Thyroid gland (tissue), 4 donors: ENCODE results near the gene CORT. TPM values are rescaled to one million over a fixed set of nuclear protein-coding genes. Genes with fewer than 3 reads are reported as not detected.

Source experiments
- DNase-seq, 2 donors: peaks; one replicate each; pipeline ENCODE4 v3.0.0-alpha.2; 2019
- H3K27ac ChIP-seq, 3 donors: fragments of 200-600 bp; sonication (generic); 1 replicate in 2 of 3; 2 replicates in 1 of 3; pipeline ENCODE4 v1.5.1; 2016 to 2019; ENCODE audit warnings: mild to moderate bottlenecking in 1 of 3, moderate library complexity in 1 of 3
- H3K27me3 ChIP-seq: fragments of 200-600 bp; sonication (generic); one replicate; pipeline ENCODE4 v1.5.1; 2019
- H3K36me3 ChIP-seq, 2 donors: fragments of 200-600 bp; sonication (generic); one replicate each; pipeline ENCODE4 v1.5.1; 2016 to 2019
- H3K4me1 ChIP-seq, 2 donors: fragments of 200-600 bp; sonication (generic); one replicate each; pipeline ENCODE4 v1.5.1; 2017 to 2019
- H3K4me3 ChIP-seq, 3 donors: fragments of 200-600 bp; sonication (generic); replicated peaks in 1 of 3; 1 replicate in 2 of 3; 2 replicates in 1 of 3; pipeline ENCODE4 v1.5.1; 2016; ENCODE audit warnings: mild to moderate bottlenecking in 1 of 3
- H3K9me3 ChIP-seq: fragments of 200-600 bp; sonication (generic); one replicate; pipeline ENCODE4 v1.5.1; 2017
- POLR2A ChIP-seq, 2 donors: fragments of 450-650 bp; IDR thresholded peaks; one replicate each; pipeline ENCODE4 v1.6.1; 2017; ENCODE audit warnings: antibody characterized with exemption in 2 of 2, mild to moderate bottlenecking in 2 of 2, moderate library complexity in 1 of 2
- WGBS, 2 donors: methylation state at CpG; one replicate each; pipeline ENCODE4 v1.1.5; 2017; 5-methylcytosine and 5-hydroxymethylcytosine counted together
- intact Hi-C: fragments of 100-400 bp; cut with DNase I; formaldehyde crosslinking; loops from one replicate; pipeline ENCODE4 v1.15.1; 2023
- total RNA-seq, 4 donors: library from RNA; depleted of rRNA; stranded (reverse); fragments of >200 nt; gene quantifications; one replicate each; pipeline ENCODE4 v1.2.3, GENCODE V29; 2016
- TF ChIP-seq, protein P1 (sequence below), 6 experiments: fragments of 200-600 bp in 3 of 6; fragments of 450-650 bp in 3 of 6; sonication (generic) in 3 of 6; IDR thresholded peaks; one replicate each; pipeline ENCODE4 v1.5.1; 2016 to 2019; ENCODE audit warnings: antibody characterized with exemption in 6 of 6, mild to moderate bottlenecking in 2 of 6, inconsistent platforms in 1 of 6, moderate library complexity in 1 of 6

CORT gene
- total RNA-seq, 4 donors from 2014 or later, result 0.54 to 0.89 TPM; not detected in 2

DNA sequence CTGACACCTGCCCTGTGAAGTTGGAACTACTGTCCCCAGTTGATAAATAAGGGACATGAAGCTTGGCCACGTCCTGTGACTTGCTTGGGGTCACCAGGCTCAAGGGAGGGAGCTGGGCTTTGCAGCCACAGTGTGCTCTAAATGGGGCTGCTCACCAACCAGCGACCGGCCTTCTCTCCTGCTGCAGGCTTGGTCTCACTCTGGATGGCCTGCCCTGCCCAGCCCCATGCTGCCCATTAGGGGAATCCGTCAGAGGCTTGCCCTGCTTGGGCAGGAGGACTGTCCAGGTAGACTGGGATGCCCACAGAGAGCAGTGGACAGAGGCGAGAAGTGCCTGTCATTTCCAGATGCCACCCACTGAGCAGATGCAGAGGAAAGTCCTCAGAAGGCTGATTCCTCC is 20.8 kb upstream of the CORT start:
- 63 to 95% methylated on average over 2 to 4 of the region's 5 CpGs for WGBS, 2 donors
- Histone ChIP-seq H3K36me3 (no peaks in the 10 kb centered on the region), H3K4me1 (peaks cover 8% of the 10 kb centered on the region in 2 donors), H3K27me3 (no peaks in the 10 kb centered on the region), H3K9me3 (no peaks in the 10 kb centered on the region), H3K4me3 (no peak overlapping the region), H3K27ac (no peak overlapping the region)
- no peak for TF ChIP-seq POLR2A (IDR thresholded peaks at IDR 0.05)
- TF ChIP-seq, protein P1, sequence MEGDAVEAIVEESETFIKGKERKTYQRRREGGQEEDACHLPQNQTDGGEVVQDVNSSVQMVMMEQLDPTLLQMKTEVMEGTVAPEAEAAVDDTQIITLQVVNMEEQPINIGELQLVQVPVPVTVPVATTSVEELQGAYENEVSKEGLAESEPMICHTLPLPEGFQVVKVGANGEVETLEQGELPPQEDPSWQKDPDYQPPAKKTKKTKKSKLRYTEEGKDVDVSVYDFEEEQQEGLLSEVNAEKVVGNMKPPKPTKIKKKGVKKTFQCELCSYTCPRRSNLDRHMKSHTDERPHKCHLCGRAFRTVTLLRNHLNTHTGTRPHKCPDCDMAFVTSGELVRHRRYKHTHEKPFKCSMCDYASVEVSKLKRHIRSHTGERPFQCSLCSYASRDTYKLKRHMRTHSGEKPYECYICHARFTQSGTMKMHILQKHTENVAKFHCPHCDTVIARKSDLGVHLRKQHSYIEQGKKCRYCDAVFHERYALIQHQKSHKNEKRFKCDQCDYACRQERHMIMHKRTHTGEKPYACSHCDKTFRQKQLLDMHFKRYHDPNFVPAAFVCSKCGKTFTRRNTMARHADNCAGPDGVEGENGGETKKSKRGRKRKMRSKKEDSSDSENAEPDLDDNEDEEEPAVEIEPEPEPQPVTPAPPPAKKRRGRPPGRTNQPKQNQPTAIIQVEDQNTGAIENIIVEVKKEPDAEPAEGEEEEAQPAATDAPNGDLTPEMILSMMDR (IDR thresholded peaks at IDR 0.05), result no peak
- intact Hi-C loops, result loop anchor here (5.0 kb wide), 1 partner anchor 52 kb away; no protein-coding TSS in a partner anchor
- DNase-seq, result no peak

DNA sequence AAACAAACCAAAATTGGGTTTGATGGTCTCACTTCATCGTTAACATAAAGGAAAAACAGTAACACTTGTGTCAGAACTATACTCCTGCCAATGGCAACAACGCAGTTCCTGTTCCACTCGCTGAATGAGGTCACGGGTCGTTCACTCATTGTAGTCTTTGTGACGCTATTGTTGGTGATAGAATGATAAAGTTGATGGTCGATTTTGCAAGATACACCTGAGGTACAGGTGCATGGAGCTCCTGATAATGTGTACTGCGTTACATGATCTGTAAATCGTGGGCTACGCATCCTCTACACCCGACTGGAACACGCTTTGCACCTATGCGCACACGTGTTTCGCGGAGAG is 20.0 kb upstream of the CORT start:
- H3K4me1 ChIP-seq, result peaks cover 8% of the 10 kb centered on the region in 2 donors
- H3K27me3 ChIP-seq, result no peaks in the 10 kb centered on the region
- intact Hi-C loops, result loop anchor here (5.0 kb wide), 2 partner anchors 53 to 62 kb away; no protein-coding TSS in a partner anchor
- H3K9me3 ChIP-seq, result no peaks in the 10 kb centered on the region
- no peaks in the 10 kb centered on the region for H3K36me3 ChIP-seq
- peak overlapping the region in 1 of 3 donors; percentile 45 for H3K4me3 ChIP-seq
- peak in 1 of 2 donors; percentile 13 for DNase-seq
- WGBS, 2 donors, result 29 to 32% methylated on average over 10 to 16 of the region's 16 CpGs
- peak overlapping the region in 1 of 3 donors; percentile 25 for H3K27ac ChIP-seq
- TF ChIP-seq, protein P1 (IDR thresholded peaks at IDR 0.05), result no peak
- no peak for TF ChIP-seq POLR2A (IDR thresholded peaks at IDR 0.05)

DNA sequence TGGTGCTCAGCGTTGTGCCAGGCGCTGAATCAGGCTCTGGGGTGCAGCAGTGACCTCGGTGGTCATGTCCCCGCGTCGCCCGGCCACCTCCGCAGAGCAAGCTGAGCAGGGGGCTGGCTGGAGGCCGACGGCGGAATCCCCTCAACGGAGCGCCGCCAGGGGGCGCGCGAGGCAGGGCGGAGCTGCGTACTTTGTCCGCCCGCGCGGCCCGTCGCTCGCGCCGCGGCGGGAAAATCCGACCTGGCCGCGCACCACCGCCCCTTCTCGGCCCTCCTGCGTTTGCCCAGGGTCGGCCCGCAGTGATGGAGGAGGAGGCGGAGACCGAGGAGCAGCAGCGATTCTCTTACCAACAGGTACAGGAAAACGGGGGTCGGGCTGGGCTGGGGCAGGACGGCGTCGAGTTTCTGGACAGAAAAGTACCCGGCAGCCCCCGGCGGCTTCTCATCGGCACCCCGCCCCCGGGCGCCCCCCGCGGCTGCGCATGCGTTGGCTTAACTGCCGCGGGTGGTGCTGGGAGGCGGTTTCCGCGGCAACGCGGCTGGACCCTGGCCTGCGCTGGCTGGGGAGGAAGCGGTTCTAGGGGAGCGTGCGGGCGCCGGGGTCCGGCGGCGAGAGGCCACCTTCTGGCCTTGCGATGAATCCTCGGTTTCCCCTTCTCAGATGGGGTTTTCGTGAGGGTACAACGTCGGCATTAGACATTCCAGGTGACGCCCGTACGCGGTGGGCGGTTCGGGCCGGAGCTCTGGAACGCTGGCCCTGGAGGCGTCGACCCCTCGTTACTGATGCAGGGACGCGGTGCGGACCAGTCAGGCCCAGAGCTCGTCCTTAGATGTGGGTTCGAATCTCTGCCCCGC is 19.4 kb upstream of the CORT start, which contains the start of gene CENPS:
Gene CENPS, plus strand, starts transcription at position 218 of the 854 bp plus-strand sequence. Its CDS starts 85 bp downstream, at position 303.
- DNase-seq, result peak; percentile 89 to 90
- Histone ChIP-seq H3K4me1 (peaks cover 8% of the 10 kb centered on the region in 2 donors), H3K27me3 (no peaks in the 10 kb centered on the region), H3K9me3 (no peaks in the 10 kb centered on the region), H3K36me3 (no peaks in the 10 kb centered on the region), H3K27ac (peak within 1 kb of the TSS in 1 of 3 donors; percentile 25), H3K4me3 (peak within 1 kb of the TSS; percentile 28 to 45 (median 35))
- TF ChIP-seq, protein P1 (IDR thresholded peaks at IDR 0.05), result peak; percentile 73 to 99 (median 95)
- TF ChIP-seq POLR2A (IDR thresholded peaks at IDR 0.05), result peak in 1 of 2 donors; percentile 63
- intact Hi-C loops, result loop anchor here (5.0 kb wide), 1 partner anchor 62 kb away; no protein-coding TSS in a partner anchor
- WGBS, 2 donors, result 0% methylated on average over 4 to 43 of the region's 95 CpGs

DNA sequence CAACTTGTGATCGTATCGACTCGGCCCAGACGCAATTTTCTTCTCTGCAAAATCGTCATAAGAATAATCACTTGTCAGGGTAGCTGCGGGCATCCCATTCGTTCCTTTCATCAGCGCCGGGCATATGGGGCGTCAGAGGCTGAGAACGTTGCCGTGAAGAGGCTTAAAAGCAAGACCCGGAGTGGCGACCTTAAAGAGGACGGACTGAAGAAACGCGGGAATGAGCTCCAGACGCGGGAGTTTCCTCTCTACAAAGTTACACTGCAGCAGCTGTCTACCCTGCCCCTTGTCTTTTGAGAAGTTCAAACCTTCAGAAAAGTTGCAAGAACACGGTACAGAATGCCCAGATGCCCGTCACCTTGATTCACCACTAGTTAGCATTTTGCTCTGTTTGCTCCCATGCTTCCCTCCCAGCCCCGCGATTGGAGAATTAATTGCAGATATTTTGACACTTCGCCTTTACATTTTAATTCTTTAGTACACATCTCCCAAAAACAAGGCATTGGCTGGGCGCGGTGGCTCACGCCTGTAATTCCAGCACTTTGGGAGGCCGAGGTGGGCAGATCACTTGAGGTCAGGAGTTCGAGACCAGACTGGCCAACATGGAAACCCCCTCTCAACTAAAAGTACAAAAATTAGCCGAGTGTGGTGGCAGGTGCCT is 18.6 kb upstream of the CORT start:
- peak in 1 of 2 donors; percentile 8 for DNase-seq
- intact Hi-C loops, result loop anchor here (5.0 kb wide), 1 partner anchor 61 kb away; no protein-coding TSS in a partner anchor
- no peak for TF ChIP-seq POLR2A (IDR thresholded peaks at IDR 0.05)
- TF ChIP-seq, protein P1 (IDR thresholded peaks at IDR 0.05), result no peak
- Histone ChIP-seq H3K36me3 (no peaks in the 10 kb centered on the region), H3K4me3 (peak overlapping the region; percentile 28 to 45 (median 35)), H3K9me3 (no peaks in the 10 kb centered on the region), H3K4me1 (peaks cover 8% of the 10 kb centered on the region in 2 donors), H3K27me3 (no peaks in the 10 kb centered on the region), H3K27ac (peak overlapping the region in 1 of 3 donors; percentile 25)
- 27 to 33% methylated on average over 23 to 30 of the region's 30 CpGs for WGBS, 2 donors
